Left ventricle myocardium superior (tissue), 1 donor: ENCODE data around the gene IRAK3. TPM values are rescaled to one million over a fixed set of nuclear protein-coding genes. Genes with fewer than 3 reads are reported as not detected.

ENCODE experiments used
- ATAC-seq: fragments of 200-7000 bp; cut with Tn5 transposase; one replicate; pipeline ENCODE4 v1.9.1; 2020; ENCODE audit warnings: mild to moderate bottlenecking, moderate library complexity
- DNase-seq: peaks from one replicate; pipeline ENCODE4 v3.0.0-alpha.2; 2020
- intact Hi-C: fragments of 100-400 bp; cut with micrococcal nuclease; formaldehyde crosslinking; loops from one replicate; pipeline ENCODE4 v1.11.0; 2022
- long read RNA-seq: library from polyadenylated mRNA; unstranded; transcript quantifications from one replicate; pipeline ENCODE4 v2.0.0, GENCODE V29; 2021
- total RNA-seq: library from RNA; stranded (reverse); fragmentation: NEBNext Ultra II Directional; extraction: Animal tissue kit (Norgen Biotek cat#: 25700); gene quantifications from one replicate; pipeline ENCODE4 v1.2.1, GENCODE V29; 2021
- donor health status: DM: no; HTN: yes; CAD: no; lungs with severe emphysema.

IRAK3 gene
- total RNA-seq = 5.3 TPM
- long read RNA-seq, full-length matches to known transcripts = 2 of 5 reads
- long read RNA-seq, partial matches to known transcripts = 1 of 5 reads
- long read RNA-seq, other reads (novel, unspliced or antisense) = 2 of 5 reads

GRCh38 chr12:66188584-66189485 is at the start of gene IRAK3:
IRAK3 (plus strand) TSS chr12:66189214; CDS start chr12:66189300, 86 bp downstream.
- intact Hi-C loops = no loop called here
- peak; percentile 92 for DNase-seq
- ATAC-seq = peak; percentile 98

- intact Hi-C loops = no loop called here
- ATAC-seq (peak; percentile 75), DNase-seq (no peak)
These were observed 49.7 kb upstream of the IRAK3 start for GRCh38 chr12:66139328-66139727.

- intact Hi-C loops = no loop called here
- ATAC-seq (no peak), DNase-seq (no peak)
These were observed 48.3 kb upstream of the IRAK3 start for GRCh38 chr12:66140731-66141130.

GRCh38 chr12:66141299-66141698 is 47.7 kb upstream of the IRAK3 start:
- DNase-seq (no peak), ATAC-seq (no peak)
- intact Hi-C loops = no loop called here

GRCh38 chr12:66142826-66143225 is 46.2 kb upstream of the IRAK3 start:
- DNase-seq = no peak
- ATAC-seq = no peak
- intact Hi-C loops = no loop called here

- intact Hi-C loops = no loop called here
- ATAC-seq (peak; percentile 91), DNase-seq (no peak)
These were observed 45.1 kb upstream of the IRAK3 start for GRCh38 chr12:66143868-66144267.

- DNase-seq (peak; percentile 20), ATAC-seq (peak; percentile 80)
- intact Hi-C loops = no loop called here
These were observed 43.9 kb upstream of the IRAK3 start for GRCh38 chr12:66144791-66145754.

- ATAC-seq (peak; percentile 54), DNase-seq (peak; percentile 29)
- intact Hi-C loops = no loop called here
These were observed 39.2 kb upstream of the IRAK3 start for GRCh38 chr12:66149702-66150398.

- intact Hi-C loops = no loop called here
- no peak for DNase-seq
- no peak for ATAC-seq
These were observed 36.3 kb upstream of the IRAK3 start for GRCh38 chr12:66152732-66153131.

GRCh38 chr12:66154776-66155175 is 34.2 kb upstream of the IRAK3 start:
- intact Hi-C loops = no loop called here
- peak; percentile 43 for ATAC-seq
- DNase-seq = no peak

GRCh38 chr12:66156654-66157053 is 32.4 kb upstream of the IRAK3 start:
- DNase-seq = no peak
- intact Hi-C loops = no loop called here
- ATAC-seq = no peak

- DNase-seq (no peak), ATAC-seq (no peak)
- intact Hi-C loops = no loop called here
These were observed 29.9 kb upstream of the IRAK3 start for GRCh38 chr12:66159123-66159522.

- no peak for DNase-seq
- ATAC-seq = no peak
- intact Hi-C loops = loop anchor here (10.0 kb wide), 1 partner anchor 74 kb away; no protein-coding TSS in a partner anchor
These were observed 28.3 kb upstream of the IRAK3 start for GRCh38 chr12:66160704-66161103.

- DNase-seq = no peak
- no peak for ATAC-seq
- intact Hi-C loops = loop anchor here (10.0 kb wide), 1 partner anchor 72 kb away; no protein-coding TSS in a partner anchor
These were observed 26.3 kb upstream of the IRAK3 start for GRCh38 chr12:66162701-66163100.

GRCh38 chr12:66163289-66163688 is 25.7 kb upstream of the IRAK3 start:
- intact Hi-C loops = loop anchor here (10.0 kb wide), 1 partner anchor 72 kb away; no protein-coding TSS in a partner anchor
- no peak for DNase-seq
- ATAC-seq = no peak

- ATAC-seq (no peak), DNase-seq (no peak)
- intact Hi-C loops = loop anchor here (10.0 kb wide), 1 partner anchor 70 kb away; no protein-coding TSS in a partner anchor
These were observed 24.6 kb upstream of the IRAK3 start for GRCh38 chr12:66164349-66164821.

GRCh38 chr12:66165141-66165540 is 23.9 kb upstream of the IRAK3 start:
- DNase-seq (no peak), ATAC-seq (no peak)
- intact Hi-C loops = loop anchor here (10.0 kb wide), 1 partner anchor 70 kb away; no protein-coding TSS in a partner anchor

GRCh38 chr12:66166561-66166960 is 22.5 kb upstream of the IRAK3 start:
- ATAC-seq (no peak), DNase-seq (no peak)
- intact Hi-C loops = loop anchor here (10.0 kb wide), 1 partner anchor 68 kb away; no protein-coding TSS in a partner anchor
